ENCODE data around the gene DENND5B.
"Not testable (repeated sequence)": the region's sequence is repeated elsewhere in the genome, so short reads cannot be mapped to it uniquely, and the experiment has no call there.

DENND5B gene

DNA sequence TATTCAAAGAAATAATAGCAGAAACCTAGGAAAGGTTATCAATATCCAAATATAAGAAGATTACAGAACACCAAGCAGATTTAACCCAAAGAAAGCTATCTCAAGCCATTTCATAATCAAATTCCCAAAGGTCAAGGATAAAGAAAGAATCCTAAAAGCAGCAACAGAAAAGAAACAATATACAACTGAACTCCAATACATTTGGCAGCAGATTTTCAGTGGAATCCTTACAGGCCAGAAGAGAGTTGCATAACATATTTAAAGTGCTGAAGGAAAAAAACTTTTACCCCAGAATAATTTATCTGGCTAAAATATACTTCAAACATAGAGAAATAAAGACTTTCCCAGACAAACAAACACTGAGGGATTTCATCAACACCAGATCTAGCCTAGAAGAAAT lies 54.3 kb downstream of the DENND5B start:
- DNase-seq: no peak

DNA sequence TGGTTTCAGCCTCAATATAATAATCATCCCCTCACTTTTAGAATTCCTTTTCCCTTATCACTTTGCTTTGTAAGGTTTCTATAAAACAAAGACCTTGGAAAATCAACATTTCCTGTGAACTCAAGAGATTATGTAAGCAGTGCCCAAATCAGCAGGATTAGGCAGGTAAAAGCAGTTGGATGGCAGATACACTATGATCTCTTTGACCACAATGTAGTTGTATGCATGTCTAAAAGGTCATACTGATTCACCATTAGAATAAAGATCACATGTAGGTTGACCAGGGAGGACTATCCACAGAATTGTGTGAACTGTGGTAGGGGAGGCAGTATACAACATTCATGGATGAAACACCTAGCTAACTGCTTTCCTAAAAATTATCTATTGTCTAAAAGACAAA lies 57.5 kb downstream of the DENND5B start:
- no peak for DNase-seq

DNA sequence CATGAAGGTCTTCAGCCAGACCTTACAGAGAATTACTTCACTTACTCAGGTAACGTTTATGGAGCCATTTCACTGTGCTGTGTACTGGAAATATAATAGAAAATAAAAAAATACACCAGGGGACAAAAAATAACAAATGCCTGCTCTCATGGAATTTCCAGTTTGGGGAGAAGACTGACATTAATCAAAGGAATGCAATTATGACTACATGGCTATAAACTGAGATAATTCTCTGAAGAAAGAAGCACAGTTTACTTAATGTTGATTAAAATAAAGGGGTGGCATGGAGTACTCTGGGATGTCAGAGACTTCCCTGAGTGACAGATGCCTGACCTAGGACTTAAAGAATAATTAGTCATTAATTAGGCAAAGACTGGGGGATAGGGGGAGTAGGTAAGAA lies 59.0 kb downstream of the DENND5B start:
- DNase-seq: no peak

DNA sequence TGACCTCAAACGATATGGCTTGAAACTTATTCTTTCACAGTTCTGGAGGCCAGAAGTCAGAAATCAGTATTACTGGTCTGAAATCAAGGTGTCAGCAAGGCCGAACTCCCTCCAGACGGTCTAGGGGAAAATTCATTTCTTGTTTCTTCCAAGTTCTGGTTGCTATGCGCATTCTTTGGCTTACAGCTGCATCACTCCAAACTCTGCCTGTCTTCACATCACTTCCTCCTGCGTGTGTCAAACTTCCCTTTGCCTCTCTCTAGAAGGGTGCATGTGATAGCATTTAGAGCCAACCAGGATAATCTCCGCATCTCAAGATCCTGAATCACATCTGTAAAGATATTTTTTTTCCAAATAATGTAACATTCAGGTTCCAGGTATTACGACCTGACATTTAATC lies 62.8 kb downstream of the DENND5B start:
- no peak for DNase-seq

DNA sequence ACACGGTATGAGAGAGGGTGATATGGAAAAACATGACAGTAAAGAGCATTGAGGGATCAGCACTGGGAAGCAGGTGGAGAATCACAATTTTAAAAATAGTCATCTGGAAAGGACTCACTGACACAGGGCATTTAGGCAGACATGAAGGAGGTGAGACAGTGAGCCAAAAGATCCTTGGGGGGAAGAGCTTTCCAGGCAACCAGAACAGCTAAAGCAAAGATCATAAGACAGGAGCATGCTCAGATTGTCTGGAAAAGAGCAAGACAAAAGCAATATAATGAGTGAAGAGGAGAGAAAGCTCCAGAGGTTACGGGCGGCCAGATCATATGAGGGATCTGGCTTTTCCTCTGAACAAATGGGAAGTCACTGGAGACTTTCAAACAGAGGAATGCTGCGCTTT lies 63.9 kb downstream of the DENND5B start:
- peak; percentile 79 for DNase-seq

DNA sequence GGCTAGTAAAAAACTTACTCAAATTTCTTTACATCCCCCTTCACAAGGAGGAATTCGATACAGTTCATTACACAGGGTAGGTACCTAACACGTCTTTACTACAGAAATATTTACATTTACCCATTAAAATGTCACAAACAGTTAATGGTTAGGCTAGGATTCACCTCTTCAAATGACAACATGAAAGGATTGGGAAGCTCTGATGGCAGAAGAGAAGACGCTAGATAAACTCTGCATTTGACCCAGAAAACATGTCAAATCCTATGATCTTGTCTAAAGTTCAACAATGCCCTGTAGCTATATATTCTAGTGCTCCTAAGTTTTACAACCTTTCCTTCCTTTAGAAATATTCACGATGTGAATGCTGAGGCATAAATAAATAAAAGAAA lies 64.8 kb downstream of the DENND5B start:
- DNase-seq: no peak

DNA sequence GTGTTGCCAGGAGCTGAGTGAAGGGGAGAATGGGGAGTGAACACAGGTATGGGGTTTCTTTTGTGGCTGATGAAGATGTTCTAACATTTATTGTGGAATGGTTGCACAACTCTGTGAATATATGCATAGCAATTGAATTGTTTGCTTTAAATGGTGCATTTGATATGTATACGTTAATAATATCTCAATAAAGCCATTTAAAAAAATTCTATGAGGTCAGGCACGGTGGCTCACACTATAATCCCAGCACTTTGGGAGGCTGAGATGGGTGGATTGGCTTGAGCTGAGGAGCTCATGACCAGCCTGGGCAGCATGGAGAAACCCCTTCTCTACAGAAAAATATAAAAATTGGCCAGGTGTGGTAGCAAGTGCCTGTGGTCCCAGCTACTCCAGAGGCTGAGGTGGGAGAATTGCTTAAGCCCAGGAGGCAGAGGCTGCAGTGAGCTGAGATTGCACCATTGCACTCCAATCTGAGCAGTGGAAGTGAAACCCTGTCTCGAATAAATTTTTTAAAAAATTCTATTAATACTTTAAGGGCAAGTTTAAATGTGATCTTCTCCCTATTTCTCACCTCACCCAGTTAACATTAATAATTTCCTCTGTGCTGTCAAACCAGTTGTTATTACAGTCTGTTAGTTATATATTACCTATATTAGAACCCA lies 65.3 kb downstream of the DENND5B start:
- DNase-seq: no peak

DNA sequence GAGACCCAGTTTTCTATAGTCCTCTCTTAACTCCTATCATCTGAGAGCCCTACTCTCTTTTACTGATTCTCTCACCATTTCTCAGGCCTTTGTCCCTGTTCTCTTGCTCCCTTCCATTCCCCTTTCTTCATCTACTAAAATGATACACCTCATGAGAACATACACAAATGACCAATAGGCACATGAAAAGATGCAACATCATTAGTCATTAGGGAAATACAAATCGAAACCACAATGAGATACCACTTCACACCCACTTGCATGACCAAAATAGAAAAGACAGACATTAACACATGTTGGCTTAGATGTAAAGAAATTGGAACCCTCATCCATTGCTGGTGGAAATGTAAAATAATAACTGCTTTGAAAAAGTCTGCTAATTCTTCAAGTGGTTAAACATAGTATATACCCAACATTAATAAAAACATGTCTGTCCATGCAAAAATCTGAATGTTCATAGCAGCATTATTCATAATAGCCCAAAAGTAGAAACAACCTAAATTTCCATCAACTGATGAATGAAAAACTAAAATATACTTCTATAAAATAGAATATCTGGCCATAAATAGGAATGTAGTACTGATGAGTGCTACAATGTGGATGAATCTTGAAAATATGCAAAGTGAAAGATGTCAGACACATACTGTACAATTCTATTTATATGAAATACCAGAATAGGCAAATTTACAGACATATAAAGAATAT lies 66.0 kb downstream of the DENND5B start:
- no peak for DNase-seq

DNA sequence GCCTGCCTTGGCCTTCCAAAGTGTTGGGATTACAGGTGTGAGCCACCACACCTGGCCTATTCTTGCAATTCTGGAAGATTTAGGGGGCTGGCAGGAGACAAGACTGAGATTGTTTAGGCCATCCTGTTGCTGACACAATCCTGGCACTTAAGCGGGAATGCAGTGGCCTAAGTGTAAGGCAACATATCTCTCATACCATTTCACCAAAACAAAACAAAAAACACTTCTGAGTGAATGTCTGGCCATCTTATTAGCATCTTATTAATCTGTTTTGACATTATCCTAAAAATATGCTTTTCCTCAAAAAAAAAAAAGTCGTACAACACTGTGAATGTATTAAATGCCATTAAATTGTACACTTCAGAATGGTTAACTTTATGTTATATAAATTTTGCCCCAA lies 67.6 kb downstream of the DENND5B start:
- no peak for DNase-seq

DNA sequence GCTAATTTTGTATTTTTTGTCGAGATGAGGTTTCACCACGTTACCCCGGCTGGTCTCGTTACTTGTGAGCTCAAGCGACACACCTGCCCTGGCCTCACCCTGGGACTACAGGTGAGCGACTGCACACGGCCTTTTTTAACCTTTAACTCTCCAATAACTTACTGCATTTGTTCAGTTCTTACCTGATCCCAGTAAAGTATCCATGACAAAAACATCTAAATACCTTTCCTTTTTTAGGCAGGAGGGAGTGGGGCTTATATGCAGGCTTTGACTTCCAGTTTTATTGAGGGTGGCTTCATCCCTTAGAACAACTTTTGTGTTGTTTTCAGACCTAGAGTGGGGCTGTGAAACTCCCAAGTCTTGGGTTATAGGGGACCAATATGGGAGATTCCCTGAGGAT lies 68.3 kb downstream of the DENND5B start:
- no peak for DNase-seq

DNA sequence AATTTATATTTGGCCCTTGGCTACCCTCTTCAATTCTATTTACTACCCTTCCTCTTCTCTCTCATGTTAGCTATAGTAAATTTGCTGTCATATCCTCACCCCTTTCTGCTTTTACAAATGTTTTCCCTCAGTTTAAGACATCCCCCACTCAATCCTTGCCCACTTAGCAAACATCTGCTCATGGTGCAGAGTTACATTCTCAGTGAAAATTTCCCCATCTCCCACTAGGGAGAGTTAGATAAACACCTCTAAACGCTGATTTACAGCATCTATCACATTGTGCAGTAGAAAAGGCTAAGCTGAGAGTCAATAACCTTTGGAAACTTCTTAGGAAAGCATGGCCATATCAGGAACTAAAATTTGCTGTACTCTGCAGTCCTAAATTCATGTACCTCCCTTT lies 69.0 kb downstream of the DENND5B start:
- DNase-seq: no peak

DNA sequence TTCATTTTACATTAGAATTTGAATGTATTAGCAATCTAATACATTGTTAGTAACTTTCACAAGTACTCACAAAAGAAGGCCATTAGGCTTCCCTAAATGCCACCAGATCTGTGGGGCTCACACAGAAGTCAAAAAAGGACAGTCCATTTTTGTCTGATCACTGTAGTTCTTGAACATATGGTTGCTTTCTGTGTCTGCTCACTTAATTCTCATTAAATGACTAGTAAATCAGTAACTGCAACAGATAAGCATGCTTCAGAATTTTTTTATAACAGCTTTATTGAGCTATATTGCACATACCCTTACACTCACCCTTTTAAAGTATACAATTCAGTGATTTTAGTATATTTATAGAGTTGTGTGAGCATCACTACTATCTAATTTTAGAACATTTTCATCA lies 71.4 kb downstream of the DENND5B start:
- DNase-seq: no peak

DNA sequence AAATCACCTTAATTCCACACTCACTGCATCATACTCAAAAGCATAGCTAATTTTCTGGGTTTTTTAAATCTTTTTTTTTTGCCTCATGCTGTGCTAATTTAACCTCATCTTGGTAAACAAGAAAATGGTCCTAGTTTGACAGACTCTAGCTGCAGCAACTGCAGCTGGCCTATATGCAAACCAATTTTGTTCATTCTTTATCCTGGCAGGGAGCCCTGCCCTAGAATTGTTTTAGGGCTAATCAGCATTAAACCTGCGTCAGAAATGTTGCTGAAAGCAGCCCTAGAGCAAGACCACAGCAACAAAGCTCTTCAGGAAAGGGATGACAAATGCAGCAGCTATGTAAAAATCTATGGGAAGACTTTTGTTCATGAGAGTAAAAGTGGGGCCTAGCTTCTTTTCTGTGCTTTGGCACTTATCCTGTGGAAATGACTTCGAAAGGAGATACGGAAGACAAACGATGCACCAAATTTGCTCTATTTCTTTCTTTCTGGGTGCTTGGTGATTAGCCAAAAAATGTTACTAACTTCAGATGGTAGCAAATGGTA lies 72.2 kb downstream of the DENND5B start:
- peak; percentile 93 for DNase-seq

DNA sequence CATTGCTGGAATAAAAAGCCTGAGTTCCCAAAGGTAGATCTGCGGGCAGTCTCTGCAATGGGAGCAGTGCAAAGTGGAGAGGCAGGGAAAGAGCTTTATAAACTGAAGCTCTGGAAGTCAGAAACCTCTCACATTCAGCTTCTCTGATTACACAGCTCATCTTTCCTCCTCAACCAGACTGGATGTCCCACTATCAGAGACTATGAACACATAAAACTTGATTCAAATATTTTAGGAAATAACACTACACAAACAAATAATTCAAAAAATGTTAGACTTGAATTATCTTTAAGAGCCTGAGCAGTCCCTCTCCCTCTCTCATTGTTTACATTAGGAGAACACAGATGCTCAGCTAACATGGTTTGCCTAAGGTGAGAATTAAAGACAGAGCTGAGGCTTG lies 72.9 kb downstream of the DENND5B start:
- DNase-seq: no peak

DNA sequence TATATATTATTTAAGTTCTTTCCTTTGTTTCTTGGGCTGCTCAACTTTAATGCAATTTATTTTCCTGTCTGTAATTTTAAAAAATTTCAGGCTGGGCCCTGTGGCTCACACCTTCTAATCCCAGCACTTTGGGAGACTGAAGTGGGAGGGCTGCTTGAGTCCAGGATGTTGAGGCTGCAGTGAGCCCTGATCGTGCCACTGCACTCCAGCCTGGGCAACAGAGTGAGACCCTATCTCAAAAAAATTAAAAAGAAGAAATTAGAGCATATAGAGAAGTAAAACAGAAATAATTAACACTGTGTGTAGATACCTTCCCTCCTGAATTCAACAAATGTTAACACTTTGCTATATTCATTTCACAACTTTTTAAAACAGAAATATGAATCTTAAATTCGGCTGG lies 74.2 kb downstream of the DENND5B start:
- no peak for DNase-seq

DNA sequence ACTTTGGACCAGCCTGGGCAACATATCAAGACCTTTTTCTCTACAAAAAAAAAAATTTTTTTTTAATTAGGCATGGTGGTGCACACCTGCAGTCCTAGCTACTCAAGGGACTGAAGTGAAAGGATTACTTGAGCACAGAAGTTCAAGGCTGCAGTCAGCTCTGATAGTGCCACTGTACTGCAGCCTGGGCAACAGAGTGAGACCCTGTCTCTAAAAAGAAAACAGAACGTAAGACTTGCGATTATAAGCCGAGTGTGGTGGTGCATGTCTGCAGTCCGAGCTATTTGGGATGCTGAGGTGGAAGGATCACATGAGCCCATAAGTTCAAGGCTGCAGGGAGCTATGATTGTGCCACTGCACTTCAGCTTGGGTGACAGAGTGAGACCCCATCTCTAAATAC lies 76.0 kb downstream of the DENND5B start:
- no peak for DNase-seq

DNA sequence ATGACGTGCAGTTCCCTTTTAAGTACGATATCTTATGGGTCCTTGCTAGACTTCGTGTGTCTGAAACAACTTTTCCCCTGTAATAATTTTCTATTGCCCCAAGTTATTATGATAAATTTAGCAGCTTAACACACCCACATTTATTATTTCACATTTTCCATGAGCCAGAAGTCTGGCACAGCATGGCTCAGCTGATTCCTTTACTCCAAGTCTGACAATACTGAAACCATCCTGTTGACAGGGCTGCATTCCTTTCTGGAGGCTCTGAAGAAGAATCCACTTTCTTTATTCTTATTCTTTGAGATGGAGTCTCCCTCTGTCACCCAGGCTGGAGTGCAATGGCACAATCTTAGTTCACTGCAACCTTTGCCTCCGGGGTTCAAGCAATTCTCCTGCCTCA lies 80.9 kb downstream of the DENND5B start:
- no peak for DNase-seq

DNA sequence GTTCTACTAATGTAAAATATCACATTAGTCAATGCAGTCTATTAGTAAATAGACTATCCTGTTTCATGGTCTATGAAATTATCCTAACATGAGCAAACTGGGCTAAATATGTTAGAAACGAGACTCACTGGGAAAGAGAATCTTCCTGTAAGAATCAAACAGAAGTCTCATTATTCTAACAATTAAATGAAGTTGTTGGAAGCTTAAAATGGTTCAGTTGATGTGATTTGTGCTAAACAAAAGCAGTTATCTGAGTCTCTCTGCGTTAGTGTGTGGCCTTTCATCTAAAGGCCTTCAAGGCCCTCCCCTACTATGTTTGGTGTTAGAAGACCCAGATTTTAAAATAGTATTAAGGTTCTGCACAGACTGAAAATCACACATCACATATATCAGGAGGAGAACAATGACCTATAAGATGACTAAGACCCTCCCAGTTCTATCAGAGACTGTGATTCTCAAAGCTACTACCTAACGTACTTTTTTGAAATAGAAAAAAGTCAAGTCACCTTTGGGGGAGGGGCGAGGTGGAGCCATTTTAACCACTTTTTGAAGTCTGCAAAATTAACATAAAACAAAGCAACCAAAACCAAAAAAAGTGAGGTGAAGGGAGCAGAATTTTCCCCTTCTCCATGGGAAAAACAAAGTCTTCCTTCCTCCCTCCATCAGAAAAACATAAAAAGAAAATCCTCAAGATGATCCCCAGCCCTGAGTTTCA lies 82.3 kb downstream of the DENND5B start:
- no peak for DNase-seq

DNA sequence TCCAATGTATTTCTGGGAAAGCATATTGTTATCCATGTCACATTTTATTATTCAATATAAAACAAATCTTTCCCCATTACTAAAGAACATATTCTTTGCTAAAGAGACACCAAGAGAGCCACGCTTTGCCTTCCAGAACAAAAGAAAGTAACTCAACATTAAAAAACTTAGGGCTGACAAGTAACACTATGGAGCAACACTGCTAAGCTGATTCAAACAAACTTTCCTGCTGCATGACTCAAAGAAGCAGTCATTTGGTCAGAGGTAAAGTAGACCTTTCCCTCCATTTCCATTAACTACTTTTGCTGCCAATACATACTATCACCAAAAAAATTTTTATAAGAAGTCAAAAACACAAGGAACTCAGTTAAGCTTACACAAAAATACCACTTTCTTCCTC lies 83.0 kb downstream of the DENND5B start:
- DNase-seq: no peak

DNA sequence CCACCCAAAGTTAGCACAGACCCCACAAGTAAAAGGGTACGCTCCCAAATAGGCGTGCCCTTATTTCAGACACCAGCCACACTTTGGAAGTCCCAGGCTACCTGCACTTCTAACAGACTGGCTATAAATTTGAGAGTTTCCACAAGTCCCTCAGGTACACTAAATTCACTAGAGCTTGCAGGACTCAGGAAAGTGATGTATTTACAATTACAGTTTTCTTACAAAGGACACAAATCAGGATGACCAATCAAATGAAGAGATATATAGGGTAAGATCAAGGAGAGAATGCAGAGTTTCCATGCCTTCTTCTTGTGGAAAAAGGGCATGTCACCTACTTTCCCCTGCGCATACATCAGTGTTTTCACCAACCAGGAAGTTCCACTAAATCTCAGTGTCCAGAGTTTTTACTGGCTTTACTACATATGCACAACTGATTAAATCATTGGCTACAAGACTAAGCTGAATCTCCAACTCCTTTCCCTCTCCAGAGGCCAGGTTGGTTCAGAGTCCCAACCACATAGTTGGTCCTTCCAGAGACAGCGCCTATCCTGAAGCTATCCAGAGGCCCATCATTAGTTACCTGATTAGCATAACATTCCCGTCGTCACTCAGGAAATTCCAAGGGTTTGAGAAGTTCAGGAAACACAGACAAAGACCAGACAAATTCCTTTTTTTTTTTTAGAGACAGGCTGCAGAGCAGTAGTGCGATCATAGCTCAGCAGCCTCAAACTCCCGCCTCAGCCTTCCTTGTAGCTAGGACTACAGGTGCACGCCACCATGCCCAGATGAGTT lies 84.2 kb downstream of the DENND5B start:
- DNase-seq: peak; percentile 97

DNA sequence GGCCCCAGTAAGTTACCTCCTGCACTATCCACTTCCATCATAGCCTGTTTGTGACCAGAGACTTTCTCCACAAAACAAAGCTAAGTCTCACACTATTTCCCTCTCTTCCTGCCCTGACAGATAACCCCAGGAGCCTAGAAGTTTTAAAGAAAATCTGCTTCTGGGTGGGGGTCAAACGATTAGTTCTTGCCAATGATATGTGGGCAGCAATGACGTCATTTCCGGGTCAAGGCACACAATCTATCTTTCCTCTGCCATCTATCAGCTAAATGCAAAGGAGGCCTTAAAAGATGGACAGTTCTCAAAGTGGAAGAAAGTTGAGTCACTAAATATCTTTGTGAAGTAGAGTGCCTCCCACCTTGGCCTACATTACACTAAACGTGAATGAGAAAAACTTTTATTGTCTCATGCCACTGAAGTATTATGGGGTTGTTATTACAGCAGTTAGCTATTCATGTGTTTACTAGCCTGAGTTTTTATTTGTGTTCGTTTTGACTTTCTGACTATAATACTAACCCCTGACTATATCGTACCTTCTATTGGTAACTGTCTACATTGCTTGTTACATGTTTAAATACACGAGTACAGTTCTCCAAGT lies 86.2 kb downstream of the DENND5B start:
- DNase-seq: no peak

DNA sequence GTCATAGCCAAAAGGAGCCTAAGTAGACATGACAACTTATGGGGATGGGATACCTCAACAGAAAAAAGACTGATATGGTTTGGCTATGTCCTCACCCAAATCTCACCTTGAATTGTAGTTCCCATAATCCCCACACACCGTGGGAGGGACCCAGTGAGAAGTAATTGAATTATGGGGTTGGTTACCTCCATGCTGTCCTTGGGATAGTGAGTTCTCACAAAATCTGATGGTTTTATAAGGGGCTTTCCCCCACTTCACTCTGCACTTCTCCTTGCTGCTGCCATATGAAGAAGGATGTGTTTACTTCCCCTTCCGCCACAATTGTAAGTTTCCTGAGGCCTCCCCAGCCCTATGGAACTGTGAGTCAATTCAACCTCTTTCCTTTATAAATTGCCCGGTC lies 89.9 kb downstream of the DENND5B start:
- not testable (repeated sequence) for DNase-seq

DNA sequence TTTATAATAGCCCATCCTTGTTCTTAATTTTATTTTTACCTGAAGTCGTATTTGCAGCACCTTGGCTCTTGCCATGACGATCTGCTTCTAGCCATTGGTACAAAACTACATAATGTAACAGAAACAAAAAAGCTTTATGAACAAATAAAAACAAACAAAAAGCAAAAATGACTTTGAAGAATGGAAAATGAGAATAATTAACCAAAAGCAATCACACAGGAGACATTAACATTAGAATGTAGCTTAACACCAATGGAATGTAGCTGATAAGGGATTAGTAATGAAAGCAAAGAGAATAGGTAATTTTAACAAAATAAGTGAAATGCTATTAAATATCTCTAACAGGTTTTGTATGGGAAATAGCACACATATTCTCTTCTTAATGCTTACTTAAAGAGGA lies 91.4 kb downstream of the DENND5B start:
- no peak for DNase-seq

All from islet precursor cell (in vitro differentiated cells).